ENCODE results near the gene PPHLN1.
"Not testable (repeated sequence)": the region's sequence is repeated elsewhere in the genome, so short reads cannot be mapped to it uniquely, and the experiment has no call there.

PPHLN1 gene

DNA sequence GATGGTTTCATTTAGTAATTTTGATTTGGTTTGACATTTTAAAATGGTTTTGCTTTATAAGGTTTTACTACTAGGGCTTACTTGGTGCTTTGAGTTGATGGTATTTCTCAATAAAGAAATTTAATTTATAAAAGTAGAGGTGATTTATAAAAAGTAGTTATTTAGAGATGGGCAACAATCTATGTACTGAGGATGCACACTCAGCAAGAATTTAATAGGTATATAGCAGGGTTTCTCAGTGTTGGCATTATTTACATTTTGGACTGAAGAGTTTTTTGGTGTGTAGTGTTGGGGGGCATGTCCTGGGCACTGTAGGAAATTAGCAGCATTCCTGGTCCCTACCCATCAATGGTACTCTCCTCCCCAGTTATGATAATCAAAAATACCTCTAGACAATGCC, 47.7 kb downstream of the PPHLN1 start:
- DNase-seq = no peak

DNA sequence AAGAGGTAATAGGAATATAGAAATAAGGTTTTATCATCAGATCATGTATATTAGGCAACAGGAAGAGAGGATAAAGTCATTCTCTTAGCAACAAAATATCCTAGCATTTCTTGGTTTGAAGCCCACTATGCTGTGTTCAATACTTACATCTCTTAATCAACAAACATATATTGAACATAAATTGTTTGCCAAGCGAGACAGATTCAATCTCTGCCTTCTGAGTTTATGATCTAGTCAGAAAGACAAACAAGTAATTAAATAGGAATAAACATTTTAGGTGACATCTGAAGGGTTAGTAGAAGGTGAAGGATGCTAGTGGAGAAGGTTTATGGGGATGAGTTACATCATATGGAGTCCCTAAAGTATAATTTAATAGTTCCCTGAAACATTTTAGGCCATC, 54.8 kb downstream of the PPHLN1 start:
- no peak for DNase-seq

DNA sequence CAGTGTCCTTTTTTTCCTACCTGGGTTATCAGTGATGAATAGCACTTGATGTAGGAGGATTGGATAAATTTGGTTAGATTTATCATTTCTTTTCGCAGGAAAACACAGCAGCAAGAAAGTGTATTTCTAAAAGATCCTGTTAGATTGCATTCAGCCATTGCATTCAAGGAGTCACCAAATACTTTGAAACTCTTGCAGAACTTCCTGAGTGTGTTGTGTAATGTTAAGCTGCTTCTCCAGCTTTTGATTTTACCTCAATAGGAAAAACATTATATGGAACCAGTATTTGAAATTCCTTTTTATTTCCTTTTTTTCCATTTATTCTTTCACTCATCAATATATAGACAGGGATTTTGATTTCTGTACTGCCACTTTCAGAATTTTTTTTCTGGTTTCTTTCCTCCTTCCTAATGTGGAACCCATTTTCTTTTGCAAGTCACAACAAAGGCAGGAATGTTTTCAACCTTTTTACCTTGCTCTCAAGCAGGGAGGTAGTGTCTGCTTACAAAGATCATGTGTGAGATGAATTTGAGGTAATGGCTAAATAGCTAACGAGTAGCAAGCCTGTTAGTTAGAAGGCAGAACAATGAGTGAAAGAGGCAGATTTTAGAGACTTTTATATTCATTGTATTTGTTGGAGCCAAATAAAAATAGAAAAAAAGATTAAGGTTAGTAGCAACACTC, 56.2 kb downstream of the PPHLN1 start:
- DNase-seq = no peak

DNA sequence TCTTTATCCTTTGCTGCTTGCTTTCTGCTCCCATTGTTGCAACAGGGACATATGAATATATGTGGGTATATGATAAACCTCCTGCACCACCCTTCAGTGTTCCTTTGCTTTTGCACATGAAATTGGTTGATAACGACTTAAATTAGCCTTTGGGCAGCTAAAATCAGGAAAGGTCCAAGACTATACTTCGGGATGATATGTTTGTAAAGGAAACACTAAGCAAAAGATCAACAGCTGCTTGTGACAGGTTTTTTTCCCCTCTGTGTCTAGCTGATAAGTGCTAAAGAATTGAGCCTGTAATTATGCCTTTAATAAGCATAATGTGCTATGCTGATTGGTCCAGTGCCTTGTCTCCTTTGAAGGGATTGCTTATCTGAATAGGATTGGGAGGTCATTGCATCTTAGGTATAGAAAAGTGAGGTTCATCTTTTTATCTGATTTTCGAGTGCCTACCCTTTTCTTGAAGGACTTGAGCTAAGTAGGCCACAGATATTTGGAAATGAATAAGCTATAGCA, 59.4 kb downstream of the PPHLN1 start:
- DNase-seq = no peak

DNA sequence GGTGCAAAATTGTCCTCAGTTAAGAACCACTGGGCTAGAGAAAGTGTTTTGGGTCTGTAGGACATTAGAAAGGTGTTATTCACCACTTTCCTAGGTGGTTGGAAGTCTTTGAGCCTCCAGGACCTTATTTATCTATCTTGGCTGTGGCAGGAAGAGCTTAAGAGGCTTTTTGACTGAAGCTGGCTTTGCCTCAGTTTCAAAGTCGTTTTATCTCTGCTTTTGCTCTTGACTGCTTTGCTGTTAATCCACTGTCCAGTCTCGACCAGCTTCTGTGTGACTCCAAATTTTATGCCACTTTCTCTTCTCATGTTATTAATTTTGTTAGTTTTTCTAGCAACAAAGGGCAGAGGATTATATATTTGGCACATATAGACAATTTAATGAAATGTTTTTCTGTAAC, 60.3 kb downstream of the PPHLN1 start:
- DNase-seq = no peak

DNA sequence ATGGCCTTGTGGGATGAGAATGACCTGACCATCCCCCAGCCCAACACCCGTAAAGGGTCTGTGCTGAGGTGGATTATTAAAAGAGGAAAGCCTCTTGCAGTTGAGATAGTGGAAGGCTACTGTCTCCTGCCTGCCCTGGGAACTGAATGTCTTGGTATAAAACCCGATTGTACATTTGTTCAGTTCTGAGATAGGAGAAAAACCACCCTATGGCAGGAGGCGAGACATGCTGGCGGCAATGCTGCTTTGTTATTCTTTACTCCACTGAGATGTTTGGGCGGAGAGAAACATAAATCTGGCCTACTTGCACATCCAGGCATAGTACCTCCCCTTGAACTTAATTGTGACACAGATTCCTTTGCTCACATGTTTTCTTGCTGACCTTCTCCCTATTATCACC, 62.1 kb downstream of the PPHLN1 start:
- DNase-seq = not testable (repeated sequence)

DNA sequence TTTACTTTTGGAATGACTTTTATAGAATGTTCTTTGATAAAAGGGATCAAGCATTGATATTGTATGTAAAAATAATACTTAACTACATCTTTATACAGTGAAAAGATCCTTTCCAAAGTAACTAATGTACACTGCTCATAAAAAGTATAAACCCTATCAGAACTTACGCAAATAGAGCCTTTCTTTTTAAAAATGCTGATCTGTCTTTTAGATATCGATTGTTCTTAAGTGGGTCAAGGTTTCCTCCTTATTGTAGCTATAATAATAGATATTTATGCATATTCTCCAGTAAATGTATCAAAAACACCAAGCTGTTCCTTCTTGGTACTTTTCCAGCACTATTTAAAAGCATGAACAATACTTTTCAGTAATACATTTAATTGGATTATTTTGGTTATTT, 68.5 kb downstream of the PPHLN1 start:
- DNase-seq = no peak

DNA sequence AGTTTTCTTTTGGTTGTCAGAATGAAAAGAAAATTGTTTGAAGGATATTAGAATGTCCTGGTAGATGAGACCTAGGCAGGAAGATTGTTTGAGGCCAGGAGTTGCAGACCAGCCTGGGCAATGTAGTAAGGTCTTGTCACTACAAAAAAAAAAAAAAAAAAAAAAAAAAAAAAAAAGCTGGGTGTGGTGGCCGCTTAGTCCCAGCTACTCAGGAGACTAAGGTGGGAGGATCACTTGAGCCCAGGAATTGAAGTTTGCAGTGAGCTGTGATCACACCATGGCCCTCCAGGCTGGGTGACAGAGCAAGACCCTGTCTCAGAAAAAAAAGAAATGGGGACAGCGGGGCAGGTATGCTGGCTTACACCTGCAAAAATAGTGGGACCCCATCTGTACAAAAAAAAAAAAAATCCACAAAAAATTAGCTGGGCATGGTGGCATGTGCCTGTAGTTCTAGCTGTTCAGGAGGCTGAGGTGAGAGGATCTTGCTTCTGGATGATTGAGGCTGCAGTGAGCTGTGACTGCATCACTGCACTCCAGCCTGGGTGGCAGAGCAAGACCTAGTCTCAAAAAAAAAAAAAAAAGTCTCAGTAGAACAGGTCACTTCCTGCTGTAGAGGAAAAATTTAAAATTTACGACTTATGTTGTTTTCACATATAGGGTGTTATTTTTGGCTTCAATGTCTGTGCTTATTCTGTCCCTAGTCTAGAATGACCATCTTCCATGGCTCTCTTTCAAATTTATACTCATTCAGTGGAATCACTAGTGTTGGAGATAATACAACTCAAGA, 70.7 kb downstream of the PPHLN1 start:
- no peak for DNase-seq

DNA sequence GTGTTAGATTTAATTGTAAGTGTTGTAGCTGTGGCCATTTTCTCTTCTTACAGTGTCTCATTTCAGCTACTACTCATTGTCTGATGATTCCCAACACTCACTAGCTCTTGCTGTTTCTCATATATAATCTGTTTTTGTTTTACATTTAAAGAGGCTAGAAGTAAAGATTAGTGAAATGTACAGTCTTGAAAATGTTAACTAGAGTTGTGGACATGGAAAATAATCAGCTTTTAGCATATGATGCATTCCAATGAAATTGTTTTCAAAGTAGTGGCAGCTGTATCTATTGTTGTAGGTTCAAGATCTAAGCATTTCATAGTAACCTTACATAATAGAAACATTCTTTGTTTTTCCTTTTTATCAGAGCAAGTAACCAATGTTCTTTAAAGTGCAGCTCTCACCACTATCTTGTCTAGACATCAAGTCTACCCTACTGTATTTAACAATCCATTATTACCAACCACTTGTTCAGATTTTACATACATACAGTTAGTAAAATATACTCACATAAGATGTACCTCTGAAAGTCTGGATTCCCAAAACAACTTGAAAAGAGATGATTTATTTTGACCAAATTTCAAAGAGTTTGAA, 76.9 kb downstream of the PPHLN1 start:
- no peak for DNase-seq

DNA sequence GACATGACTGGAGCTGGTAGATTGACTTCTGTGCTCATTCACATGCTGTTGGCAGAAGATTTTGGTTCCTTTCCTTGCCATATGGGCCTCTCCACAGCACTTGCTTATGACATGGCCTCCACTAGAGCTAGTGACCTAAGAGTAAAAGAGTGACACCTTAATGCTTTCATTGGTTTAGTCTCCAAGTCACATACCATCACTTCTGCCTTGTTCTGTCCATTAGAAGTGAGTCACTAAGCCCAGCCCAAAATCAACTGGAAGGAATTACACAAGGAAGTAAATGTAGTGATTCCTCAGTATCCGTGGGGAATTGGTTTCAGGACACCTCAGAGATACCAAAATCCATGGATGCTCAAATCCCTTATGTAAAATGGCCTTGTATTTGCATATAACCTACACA, 81.3 kb downstream of the PPHLN1 start:
- DNase-seq = no peak

DNA sequence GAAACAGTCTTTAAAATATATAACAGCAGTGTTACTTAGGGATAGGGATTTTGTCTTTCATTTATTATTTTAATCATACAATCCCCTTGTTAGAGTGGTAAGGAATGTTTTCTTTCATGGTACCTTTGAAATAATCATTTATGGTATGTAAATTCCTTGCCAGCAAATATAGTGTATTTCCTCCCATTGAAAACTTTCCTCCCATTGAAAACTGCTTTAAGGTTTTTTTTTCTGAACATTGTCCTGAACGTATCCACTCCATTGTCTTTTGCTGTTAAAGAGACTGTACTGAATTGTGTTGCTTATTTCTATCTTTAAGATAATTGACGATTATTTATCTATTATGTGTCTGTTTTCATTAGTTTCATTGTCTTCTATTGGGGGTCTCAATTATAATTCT, 83.5 kb downstream of the PPHLN1 start:
- no peak for DNase-seq

DNA sequence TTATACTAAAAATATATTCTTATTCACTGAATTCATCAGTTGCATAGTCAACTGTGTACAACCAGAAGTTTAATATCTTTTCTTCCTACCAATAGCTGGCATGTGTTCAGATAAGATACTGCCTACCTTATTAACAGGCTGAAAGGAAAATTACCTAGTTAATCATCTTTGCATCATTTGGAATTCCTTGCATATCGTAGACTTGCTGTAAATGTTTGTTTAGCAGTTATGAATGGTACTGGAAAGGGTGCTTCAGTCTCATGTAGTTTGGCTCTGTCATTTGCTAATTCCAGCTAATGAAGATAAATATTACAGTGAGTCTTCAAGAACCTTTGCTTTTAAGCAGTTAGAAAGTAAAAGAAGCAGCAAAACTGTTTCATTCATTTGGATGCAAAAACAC, 84.4 kb downstream of the PPHLN1 start:
- DNase-seq = peak; percentile 83

DNA sequence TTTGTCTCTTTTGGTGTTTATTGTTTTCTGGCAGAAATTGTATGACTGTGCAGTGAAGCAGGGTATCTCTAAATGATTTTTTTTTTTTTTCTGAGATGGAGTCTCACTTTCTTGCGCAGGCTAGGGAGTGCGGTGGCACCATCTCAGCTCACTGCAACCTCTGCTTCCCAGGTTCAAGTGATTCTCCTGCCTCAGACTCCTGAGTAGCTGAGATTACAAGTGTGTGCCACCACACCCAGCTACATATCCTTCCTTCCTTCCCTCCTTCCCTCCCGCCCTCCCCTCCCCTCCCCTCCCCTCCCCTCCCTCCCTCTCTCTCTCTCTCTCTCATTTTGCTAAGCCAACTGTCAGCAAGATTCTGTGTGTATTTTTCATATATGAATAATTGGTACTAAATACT, 94.4 kb downstream of the PPHLN1 start:
- no peak for DNase-seq

DNA sequence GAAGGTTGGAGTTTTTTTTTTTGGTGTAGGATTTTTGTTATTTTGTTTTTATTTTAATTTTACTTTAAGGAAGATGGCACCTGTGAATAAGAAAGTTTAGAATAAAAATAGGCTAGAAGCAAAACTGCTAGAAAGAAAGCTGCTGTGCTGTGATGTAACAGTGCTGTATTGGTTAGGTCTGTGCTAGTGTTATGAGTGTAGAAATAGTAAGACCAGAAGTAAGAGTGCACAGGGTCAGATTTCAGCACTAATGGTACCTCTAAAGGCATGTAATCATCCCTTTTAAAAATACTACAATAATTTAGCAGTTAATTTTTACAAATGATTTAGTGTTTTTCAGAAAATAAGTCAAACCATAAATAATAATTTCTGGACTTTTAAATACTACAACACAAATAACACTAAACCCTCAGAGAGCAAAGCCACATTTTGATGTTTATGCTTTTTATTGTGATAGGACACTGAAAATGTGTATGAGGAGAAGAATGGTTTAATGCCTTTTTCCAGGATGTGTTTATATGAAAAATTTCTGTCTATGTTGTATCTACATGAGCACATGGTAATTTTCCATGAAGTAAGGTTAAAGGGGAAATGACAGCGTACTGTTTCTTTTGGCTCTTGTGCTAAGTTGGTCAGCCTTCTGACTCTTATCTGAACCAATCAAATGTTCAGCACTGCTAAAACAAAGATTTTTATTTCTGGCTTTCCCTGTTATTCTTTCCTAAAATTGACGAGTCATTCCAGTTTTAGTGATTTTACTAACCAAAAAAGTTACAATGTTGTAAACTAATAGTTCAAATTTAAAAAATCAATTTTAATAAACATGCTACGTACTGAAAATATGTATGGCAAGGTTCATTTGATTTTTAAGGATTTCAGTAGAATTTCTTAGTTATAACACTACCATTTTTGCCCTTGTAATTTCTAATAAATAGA, 96.1 kb downstream of the PPHLN1 start:
- no peak for DNase-seq

DNA sequence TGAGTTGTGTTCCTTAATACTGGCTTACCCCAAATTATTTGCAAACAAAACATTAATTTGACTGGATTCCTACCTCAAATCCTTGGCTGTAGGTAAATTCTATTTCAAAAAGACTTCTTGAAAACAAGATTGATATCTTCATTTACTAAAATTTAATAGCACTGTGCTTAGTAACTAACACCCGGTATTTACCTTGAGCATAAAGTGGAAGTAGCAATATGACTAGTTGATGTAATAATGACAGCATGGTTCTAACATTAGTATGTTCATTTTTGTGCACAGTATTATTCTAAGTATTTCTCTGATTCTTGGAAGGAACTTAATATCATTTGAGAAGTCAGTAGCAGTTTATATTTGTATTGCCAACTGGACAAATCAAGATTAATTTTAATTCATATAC, 96.8 kb downstream of the PPHLN1 start:
- no peak for DNase-seq

DNA sequence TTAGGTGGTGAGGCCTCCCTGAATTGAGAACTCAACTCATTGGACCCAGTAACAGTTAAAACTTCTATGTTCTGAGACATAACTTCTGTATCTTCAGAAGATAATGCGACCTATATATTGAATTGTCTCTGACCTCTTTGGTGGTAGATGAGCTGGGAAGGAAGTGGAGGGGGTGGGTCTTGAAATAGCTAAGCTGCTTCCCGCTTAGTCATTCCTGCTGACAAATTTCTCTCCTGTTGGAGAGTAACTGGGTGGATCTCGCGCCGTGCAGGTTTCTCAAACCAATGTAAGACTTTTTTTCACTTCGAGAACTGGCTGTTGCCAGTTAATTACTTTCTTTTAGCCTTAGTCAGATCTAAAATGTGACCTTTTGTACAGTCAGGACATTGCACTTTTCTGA, 100.8 kb downstream of the PPHLN1 start:
- DNase-seq = no peak

DNA sequence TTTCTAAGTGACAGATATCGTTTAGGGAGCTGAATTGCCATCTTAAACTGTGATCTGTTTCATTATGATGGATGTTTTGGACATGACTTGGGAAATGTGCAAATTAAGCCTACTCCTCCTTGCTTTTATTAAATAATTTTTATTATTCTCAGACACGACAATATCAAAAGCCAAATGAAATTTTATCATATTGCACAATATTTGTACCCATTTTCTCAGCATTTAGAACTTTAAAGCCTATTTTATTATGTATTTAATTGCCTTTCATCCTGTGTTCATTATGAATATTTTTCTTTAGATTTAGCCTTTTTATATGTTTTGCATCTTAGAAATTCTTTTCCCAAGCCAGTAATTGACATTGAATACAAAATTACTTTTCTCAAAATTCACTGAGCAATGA, 102.9 kb downstream of the PPHLN1 start:
- DNase-seq = no peak

DNA sequence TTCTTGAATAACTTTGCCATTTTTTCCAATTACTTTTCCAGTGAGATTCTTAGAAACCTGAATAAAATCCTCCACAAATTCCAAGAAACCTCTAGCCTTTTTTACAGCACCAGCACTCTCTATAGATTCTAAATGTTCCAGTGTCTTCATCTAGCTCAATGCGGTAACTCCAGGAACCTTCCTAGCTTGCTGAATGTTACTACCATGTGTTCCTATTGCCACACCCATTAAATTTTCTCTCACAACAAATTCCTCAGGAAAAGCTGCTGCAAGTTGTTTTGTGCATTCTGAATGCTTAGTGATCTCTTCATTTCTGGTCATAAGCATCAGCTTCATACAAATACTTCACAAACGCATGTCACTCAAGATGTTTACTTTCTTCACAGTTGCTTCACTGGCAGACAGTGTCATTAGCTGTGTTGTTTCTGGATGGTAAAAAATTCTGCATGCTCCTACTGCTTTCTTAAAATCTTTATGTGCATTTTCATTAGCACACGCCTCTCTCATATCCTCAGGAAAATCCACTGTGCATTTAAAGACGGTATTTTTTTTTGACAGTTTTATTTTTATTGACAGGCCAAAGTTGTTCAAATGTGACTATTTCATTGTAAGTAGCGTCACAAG, 106.7 kb downstream of the PPHLN1 start:
- no peak for DNase-seq

DNA sequence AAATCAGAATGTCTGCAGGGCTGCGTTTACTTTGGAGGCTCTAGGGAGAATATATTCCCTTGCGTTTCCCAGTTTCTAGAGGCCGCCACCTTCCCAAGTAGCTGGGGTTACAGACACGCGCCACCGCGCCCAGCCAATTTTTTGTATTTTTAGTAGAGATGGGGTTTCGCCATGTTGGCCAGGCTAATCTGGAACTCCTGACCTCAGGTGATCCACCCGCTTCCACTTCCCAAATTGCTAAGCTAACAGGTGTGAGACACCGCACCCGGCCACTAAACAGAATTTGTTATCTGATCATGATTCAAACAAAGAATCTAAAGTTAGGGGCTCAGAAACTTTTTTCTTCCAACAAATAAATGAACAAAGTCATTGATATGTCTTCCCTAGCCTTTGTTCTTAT, 114.6 kb downstream of the PPHLN1 start:
- no peak for DNase-seq

DNA sequence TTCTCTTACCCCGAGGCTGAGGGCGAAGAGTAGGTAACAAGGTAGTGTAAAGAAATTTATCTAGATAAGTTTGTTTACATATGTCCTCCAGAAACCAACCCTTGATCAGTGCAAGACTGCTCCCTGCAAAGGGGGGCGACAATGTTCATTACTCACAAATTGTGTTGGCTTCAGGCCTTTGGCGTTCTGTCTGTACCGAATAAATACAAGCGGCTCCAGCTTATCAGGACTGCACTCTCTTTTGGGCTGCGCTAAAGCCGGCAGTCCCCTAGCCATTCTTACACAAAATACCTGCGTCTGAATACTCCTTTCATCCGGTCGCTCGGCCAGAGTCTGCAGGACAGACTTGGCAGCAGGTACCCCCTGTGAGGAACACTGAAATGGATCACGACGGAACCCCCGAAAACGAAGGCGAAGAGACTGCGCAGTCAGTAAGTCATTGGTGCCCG, 116.4 kb downstream of the PPHLN1 start:
- DNase-seq = no peak

DNA sequence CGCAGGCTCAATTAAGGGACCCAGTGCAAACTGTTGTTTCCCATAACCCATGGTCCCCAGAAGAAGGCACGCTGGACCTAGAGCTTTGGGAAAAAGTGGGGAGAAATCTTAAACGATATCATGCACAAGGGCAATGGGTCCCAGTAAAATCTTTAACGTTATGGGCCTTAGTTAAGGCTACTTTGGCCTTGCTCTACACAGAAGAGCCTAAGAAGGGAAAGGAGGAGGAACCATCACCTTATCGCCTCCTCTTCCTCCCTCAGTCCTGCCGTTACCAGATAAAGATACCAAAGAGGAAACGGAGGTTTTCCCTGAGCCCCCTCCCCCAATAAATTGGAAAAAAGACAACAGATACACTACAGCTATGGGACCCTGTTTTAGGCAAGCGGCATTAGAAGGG, 116.9 kb downstream of the PPHLN1 start:
- DNase-seq = no peak

DNA sequence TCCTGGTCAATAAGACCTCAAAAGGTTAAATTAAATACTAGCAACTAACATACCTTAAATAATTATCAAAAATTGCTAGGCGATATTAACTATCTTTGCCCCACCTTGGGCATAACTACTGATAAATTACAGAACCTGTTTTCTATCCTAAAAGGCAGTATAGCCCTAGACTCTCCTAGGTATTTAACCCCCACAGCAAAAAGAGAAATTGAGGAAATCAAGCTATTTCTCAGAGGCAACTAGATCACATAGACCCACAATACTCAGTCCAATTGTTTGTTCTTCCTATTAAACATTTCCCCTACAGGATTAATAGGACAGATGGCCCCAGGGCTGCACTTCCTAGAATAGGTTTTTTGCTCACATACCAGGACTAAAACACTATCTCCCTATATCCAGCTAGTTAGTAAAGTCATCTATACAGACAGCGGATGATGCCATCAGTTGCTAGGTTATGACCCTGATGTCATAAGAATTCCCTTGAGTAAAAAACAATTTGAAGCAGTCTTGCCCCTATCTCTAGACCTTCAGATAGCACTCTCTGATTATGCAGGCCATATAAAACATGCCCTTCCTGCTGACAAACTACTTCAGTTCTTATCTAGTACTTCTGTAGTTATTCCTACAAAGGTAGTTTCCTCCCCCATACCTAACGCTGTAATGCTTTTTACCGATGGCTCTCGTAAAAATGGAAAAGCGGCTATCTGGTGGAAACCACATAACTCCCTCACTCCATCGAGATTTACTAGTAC, 118.4 kb downstream of the PPHLN1 start:
- DNase-seq = no peak
